Transverse colon (tissue), 4 donors: ENCODE data around the gene ADGRA3.

Experiments used
- POLR2A ChIP-seq: fragments of 450-650 bp; IDR thresholded peaks from one replicate; pipeline ENCODE4 v1.6.1; 2016; ENCODE audit warnings: antibody characterized with exemption, mild to moderate bottlenecking, moderate library complexity
- POLR2AphosphoS5 ChIP-seq, 3 donors: sonication (generic); formaldehyde crosslinking; IDR thresholded peaks; one replicate each; pipeline ENCODE4 v1.6.1; 2016; ENCODE audit warnings: antibody characterized with exemption in 3 of 3
- TF ChIP-seq, protein P1 (sequence below), 5 experiments: fragments of 200-600 bp in 3 of 5; fragments of 450-650 bp in 2 of 5; sonication (generic) in 3 of 5; IDR thresholded peaks; 1 replicate in 2 of 5; 2 replicates in 3 of 5; pipeline ENCODE4 v1.5.1; 2016 to 2017; ENCODE audit warnings: antibody characterized with exemption in 5 of 5, inconsistent platforms in 3 of 5, mild to moderate bottlenecking in 2 of 5, moderate library complexity in 1 of 5

DNA sequence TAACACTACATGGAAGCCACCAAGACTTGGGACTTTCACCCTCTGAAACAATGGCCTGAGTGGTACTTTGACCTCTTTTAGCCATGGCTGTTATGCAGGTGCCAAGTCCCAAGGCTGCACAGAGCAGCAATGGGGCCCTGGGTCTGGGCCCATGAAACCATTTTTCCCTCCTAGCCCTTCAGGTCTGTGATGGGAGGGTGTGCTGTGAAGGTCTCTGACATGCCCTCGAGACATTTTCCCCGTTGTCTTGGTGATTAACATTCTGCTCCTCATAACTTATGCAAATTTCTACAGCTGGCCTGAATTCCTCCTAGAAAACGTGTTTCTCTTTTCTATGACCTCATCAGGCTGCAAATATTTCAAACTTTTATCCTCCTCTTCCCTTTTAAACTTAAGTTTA lies 30.4 kb upstream of the ADGRA3 start:
- TF ChIP-seq POLR2AphosphoS5 (IDR thresholded peaks at IDR 0.05) (no peak), POLR2A (no peak)
- TF ChIP-seq, protein P1, sequence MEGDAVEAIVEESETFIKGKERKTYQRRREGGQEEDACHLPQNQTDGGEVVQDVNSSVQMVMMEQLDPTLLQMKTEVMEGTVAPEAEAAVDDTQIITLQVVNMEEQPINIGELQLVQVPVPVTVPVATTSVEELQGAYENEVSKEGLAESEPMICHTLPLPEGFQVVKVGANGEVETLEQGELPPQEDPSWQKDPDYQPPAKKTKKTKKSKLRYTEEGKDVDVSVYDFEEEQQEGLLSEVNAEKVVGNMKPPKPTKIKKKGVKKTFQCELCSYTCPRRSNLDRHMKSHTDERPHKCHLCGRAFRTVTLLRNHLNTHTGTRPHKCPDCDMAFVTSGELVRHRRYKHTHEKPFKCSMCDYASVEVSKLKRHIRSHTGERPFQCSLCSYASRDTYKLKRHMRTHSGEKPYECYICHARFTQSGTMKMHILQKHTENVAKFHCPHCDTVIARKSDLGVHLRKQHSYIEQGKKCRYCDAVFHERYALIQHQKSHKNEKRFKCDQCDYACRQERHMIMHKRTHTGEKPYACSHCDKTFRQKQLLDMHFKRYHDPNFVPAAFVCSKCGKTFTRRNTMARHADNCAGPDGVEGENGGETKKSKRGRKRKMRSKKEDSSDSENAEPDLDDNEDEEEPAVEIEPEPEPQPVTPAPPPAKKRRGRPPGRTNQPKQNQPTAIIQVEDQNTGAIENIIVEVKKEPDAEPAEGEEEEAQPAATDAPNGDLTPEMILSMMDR (IDR thresholded peaks at IDR 0.05) = no peak
